ENCODE data around the gene LOXHD1.

Gene LOXHD1

DNA sequence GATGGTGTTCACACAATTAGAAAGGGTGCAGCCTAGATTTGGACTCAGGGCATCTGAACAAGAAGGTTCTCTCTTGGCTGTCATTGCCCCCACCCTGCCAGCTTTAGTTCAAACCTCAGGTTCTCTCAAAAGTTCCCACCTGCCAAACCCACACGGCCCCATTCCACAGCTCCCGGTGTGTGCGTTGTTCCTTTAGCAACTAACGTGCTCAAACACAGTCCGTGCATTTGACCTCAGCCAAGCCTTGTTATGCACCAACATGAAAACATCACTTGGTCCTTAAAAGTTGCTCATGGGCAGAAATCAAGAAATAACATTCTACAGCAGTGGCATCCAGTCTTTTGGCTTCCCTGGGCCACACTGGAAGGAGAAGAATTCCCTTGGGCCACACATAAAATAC is 32.0 kb downstream of the LOXHD1 start:
- no peak for DNase-seq

- peak; percentile 13 for DNase-seq
Observed at GRCh38 chr18:46624127-46624526, 32.9 kb downstream of the LOXHD1 start.

DNA sequence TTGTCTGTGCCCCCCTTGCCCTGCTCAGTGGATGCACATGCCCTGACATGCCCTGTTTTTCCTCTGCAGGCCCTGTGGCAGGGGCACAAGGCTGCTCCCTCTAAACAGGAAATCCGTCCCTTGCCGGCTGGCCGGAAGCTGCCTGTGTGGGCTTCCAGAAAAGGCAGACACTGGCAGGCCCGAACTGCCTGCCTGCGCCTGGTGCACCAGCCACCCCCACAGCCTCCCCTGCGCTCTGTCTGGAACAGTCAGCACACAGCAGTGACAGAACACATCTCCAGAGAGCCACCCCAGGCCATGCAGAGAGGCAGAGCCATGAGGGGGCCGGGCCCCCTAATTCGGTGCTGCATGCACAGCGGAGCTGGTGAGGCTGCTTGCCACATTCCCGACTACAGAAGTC is 33.5 kb downstream of the LOXHD1 start:
- peak; percentile 32 for DNase-seq

- no peak for DNase-seq
Observed at GRCh38 chr18:46622999-46623398, 34.0 kb downstream of the LOXHD1 start.

DNA sequence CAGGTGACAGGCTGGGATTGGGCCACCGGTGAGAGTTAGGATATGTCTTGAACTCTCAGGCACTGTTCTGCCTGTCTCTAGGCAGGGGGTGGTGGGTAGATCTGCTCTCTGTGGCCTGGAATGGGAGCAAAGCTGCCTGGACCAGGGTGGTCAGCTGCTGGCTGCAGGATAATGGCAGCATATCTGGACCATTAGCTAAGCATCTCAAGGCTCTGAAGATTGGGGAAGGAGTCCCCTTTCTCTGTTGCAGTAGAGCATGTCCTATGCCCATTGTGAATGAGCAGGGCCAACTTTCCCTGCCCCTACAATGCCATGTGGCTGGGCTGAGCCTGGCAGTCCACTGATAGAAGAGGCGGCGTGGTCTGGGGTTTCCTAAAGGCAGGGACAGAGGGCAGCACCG is 34.6 kb downstream of the LOXHD1 start:
- no peak for DNase-seq

GRCh38 chr18:46621871-46622270 is 35.1 kb downstream of the LOXHD1 start:
- no peak for DNase-seq

DNA sequence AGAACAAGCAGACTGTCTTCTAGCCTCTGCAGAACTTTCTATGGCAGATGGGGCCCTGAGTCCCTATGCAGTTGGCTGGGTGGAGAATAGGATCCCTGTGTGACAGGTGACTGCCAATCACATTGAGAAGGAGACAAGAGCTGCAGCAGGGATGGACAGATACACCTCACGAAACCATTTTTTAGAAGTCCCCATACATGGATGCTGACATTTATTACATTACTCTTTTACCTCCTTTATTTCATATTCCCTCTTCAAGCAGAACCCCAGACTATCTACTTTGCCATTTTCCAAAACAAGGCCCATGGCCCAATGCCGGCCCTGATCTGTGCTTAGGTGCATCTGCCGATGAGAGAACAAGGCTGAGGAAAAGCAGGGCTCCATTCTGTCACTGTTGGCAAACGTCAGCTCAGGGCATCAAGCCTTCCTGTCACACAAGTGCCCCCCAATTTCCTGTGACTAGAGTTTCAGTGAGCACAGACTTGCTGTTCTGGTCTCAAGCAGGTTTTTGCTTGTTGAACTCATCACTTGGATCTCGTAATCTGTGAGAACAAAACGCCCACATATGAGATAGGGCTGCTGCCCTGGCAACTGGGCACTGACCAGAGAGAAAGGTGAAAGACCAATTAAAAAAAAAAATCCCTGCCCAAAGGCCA is 35.8 kb downstream of the LOXHD1 start:
- DNase-seq, result no peak

DNA sequence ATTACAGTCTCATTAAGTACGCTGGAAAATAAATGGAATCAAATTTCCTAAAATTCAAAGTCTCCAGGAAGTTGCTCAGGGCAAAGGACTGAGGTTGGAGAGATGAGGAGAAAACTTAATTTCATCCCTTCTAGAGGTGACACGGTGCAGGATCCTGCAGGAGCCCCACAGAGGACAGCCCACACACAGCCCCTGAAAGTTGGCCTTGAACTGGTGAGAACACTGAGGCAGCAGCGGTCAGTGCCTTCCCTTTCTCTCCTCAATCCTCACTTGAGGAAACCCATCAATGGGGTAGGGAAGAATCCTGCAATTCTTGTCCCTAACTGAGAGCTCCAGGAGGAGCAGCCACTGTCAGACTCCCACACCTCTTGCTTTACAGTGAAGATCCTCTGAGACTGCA is 37.5 kb downstream of the LOXHD1 start:
- no peak for DNase-seq

DNA sequence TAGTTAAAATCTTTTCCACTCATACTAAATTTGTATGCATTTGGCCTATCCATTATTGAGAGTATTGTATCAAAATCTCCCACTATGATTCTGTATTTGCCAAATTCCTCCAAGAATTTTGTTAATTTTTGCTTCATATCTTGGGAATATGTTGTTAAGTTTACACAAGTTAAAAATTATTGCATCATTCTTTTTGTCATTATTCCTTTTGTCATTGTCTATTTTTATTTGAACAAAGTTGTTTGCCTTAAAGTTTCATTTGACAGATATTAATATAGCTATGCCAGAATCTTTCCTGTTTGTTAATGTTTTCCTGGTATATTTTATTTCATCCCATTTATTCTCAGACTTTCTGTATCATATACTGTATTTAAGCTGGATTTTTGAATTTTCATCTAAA is 41.3 kb downstream of the LOXHD1 start:
- DNase-seq, result no peak

DNA sequence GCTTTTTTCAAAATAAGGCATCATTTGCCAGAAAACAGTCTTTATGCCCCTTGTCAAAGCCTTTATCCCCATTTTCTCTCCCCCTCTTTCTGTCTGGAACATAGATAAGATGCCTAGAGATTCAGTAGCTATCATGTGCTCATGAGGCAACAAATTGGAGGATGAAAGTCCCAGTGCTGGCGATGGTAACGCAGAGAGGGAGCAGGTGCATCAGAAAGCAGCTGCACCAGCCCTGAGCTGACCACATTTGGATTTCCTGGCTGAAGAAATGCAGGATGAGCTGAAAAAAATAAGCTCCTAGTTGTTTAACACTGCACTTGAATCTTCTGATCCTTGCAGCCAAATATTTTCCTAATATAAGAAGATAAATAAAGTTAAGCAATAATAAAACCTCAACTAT is 48.0 kb downstream of the LOXHD1 start:
- DNase-seq, result no peak

DNA sequence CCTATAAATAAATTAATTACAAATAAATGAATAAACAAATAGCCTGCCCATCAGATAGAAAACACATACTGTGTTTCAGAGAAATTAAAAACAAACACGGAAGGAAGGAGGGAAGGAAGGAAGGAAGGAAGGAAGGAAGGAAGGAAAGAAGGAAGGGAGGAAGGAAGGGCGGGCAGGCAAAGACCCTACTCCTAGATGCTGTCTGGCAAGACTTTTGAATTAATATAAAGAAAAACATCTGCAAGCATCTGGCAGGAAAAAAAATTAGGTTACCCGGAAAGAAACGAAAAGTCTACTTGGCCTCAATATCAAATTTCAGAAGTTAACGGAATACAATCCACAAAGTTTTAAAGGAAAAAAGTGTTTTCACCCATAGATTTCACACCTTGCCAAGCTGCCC is 49.1 kb downstream of the LOXHD1 start:
- no peak for DNase-seq

DNA sequence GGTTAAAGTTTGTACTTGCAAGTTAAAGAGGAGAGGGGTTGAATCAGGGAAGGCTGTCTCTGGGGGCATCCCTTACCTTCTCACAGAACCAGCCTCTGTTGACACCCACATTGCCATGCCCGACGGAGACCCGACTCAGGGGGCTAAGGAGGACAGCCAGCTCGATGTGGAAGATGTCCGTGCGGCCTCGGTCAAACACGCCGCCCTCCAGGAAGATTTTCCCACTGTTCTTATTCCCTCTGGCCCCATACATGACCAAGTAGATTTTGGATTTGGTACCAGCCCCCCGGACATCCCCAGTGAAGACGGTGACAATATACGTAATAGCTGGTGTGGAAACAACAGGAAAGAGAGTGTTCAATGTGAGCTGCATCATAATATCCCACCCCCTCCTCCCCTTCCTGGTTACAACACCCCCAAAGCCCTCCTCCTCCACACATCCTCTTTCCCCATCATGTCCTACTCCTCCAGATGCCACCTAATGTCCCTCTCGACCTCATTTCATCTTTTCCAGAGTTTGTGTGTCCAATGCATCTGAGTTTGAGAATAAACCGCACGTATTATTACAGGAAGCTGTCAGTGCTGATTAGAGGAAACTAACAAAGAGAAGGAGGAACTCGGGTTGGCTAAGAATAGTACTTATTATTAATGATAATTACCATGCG is 55.7 kb downstream of the LOXHD1 start:
- no peak for DNase-seq

DNA sequence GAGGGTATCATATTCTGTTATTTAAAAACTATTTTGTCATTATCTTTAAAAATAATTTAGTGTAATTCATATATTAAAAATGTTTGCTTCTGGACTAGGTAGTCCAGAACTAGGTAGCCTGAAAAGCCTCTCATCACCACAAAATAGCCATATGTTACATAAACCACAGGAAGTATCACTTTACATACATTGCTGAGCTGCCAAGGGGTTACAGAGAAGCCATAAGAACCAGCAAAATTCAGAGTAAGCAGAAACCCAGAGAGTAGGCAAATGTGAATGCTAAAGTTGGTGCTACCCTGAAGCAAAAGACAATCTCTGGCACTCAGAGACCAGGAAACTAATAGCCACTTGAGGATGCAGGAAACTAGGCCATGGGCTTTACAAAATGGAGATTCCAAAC is 60.9 kb downstream of the LOXHD1 start:
- no peak for DNase-seq

DNA sequence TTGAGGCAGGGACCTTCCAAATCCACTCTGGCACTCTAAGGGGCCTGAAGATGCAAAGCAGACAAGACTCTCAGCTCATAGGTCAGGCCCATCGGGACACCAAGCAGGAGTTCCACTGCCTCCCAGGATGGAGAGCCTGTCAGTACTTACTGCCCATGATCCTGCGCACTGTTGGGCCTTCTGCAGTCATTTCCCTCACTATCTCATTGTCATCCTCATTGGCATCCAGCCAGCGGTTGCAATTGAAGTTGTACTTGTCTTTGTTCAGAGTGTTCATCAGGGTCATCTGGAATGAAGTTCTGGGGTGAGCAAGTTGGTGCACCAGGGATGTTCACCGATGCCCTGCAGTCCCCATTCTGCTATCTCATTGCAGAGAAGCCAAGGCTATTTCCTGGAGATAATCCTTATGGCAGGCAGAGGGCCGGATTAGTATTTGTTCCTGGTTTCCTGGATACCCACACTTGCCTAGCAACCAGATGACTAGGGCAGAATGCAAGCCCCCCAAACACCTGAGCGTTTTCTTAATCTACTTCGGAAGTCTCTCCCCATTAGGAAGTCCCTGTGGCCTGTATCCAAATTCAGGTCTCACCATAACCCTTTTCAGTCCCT is 65.1 kb downstream of the LOXHD1 start:
- DNase-seq, result no peak

- DNase-seq, result no peak
Observed at GRCh38 chr18:46590103-46590502, 66.9 kb downstream of the LOXHD1 start.

- DNase-seq, result no peak
Observed at GRCh38 chr18:46588971-46589660, 67.9 kb downstream of the LOXHD1 start.

- no peak for DNase-seq
Observed at GRCh38 chr18:46587600-46587999, 69.4 kb downstream of the LOXHD1 start.

- no peak for DNase-seq
Observed at GRCh38 chr18:46583711-46584110, 73.3 kb downstream of the LOXHD1 start.

DNA sequence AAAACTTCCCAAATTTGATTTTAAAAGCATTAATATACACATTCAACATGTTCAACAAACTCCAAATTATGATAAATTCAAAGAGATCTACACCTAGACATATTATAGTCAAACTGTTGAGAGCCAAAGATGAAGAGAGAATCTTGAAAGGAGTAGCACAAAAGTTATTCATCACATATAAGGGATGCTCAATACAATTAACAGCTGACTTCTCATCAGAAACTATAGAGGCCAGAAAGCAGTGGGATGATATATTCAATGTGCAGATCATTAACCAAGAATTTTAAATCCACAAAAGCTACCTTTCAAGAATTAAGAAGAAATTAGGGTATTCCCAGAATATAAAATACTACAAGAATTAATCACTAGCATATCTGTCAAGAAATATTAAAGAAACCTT is 75.4 kb downstream of the LOXHD1 start:
- DNase-seq, result no peak

DNA sequence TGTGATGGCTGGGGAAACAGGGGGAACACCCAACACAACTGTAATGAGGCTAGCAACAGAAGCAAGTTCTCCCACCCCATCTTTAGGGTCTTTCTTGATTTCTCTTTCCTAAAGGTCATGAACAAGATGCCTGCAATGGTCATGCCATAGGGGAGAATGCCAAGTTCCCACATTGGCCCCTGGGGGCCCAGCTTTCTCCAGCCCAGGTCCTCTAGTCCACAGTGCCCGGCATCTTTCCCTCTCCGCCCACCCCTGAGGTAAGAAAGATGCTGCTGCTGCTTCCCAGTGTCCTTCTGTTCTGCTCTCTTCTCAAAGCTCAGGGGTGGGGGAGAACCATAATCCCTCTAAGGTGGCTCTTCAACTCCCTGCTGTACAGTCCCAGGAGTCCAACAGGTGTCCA is 78.0 kb downstream of the LOXHD1 start:
- no peak for DNase-seq

DNA sequence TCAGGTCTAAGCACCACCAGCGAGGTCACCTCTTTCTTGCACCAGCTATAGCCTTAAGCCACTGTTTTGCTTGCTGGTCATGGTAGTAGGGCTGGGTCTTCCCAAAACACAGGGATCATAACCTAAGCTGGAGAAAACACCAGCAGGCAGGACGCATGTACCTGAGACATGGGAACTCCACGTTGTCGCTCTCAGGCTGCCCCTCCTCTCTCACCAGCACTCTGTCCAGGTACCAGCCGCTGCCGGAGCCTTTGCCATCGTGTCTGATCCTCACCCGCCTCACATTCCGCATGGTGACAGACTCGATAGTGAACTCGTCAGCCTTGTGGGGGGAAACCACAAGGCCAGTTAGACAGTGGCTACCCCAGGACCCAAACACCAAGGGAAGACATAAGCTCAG is 79.5 kb downstream of the LOXHD1 start:
- DNase-seq, result no peak

DNA sequence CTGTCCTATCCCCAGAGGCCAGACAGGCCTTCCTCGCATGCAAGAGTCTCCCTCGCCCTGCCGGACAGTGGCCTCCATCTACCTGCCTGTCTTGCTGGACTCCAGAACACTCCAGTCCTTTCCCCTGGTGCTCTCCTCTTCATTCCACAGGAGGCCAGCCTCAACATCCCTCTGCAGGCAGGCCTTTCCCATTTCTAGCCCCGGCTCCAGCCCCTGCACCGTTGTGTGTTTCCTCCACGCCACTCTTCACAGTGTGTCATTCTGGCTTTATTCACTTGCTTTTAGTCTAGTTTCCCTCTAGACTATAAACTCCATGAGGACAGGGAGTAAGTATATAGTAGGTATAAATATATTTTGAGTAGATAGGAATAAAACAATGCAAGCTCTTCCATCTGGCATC is 81.2 kb downstream of the LOXHD1 start:
- DNase-seq, result no peak

- no peak for DNase-seq
Observed at GRCh38 chr18:46574743-46575115, 82.3 kb downstream of the LOXHD1 start.
